Neural cell (in vitro differentiated cells): ENCODE data around the gene ZP2.

ENCODE experiments used
- EZH2 ChIP-seq: fragments of 200-600, 300-800 bp; shearing (Covaris generic), sonication (generic); IDR thresholded peaks from 2 replicates; pipeline ENCODE4 v1.6.1; 2014; ENCODE audit warnings: antibody characterized with exemption, low read length, borderline replicate concordance, mild to moderate bottlenecking; ENCODE audit not compliant: insufficient read depth, poor library complexity, severe bottlenecking
- REST ChIP-seq: IDR thresholded peaks from 2 replicates; pipeline ENCODE4 v1.6.1; 2012; ENCODE audit warnings: borderline replicate concordance
- TF ChIP-seq, protein P1 (sequence below): fragments of 450-650 bp; IDR thresholded peaks from 2 replicates; pipeline ENCODE4 v1.5.1; 2014; ENCODE audit warnings: antibody characterized with exemption, mild to moderate bottlenecking, moderate library complexity; ENCODE audit not compliant: poor library complexity, severe bottlenecking

DNA sequence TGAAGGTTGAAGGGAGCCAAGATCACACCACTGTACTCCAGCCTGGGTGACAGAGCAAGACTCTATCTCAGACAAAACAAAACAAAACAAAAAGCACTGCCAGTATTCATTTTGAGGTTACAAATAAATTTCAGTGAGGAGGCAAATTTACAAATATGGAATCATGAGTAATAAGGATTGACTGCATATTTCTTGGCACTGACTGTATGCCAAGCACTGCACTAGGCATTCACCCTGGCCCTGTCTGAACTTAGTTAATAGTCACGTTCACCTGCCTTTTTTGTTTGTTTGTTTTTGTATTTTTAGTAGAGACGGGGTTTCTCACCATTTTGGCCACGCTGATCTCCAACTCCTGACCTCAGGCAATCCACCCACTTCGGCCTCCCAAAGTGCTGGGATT is 47.8 kb downstream of the ZP2 start:
- TF ChIP-seq, protein P1, sequence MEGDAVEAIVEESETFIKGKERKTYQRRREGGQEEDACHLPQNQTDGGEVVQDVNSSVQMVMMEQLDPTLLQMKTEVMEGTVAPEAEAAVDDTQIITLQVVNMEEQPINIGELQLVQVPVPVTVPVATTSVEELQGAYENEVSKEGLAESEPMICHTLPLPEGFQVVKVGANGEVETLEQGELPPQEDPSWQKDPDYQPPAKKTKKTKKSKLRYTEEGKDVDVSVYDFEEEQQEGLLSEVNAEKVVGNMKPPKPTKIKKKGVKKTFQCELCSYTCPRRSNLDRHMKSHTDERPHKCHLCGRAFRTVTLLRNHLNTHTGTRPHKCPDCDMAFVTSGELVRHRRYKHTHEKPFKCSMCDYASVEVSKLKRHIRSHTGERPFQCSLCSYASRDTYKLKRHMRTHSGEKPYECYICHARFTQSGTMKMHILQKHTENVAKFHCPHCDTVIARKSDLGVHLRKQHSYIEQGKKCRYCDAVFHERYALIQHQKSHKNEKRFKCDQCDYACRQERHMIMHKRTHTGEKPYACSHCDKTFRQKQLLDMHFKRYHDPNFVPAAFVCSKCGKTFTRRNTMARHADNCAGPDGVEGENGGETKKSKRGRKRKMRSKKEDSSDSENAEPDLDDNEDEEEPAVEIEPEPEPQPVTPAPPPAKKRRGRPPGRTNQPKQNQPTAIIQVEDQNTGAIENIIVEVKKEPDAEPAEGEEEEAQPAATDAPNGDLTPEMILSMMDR = no peak
- TF ChIP-seq EZH2 = no peak
- TF ChIP-seq REST = no peak
